ENCODE measurements around the gene ADPRHL1.
"Not testable (repeated sequence)": the region's sequence is repeated elsewhere in the genome, so short reads cannot be mapped to it uniquely, and the experiment has no call there.

DNA sequence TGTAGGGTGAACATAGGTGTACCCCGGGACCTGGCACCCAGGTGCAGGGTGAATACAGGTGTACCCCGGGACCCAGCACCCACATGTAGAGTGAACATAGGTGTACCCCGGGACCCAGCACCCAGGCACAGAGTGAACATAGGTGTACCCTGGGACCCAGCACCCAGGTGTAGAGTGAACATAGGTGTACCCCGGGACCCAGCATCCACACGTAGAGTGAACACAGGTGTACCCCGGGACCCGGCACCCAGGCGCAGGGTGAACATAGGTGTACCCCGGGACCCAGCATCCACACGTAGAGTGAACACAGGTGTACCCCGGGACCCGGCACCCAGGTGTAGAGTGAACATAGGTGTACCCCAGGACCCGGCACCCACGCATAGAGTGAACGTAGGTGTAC lies 17.4 kb downstream of the ADPRHL1 start:
- not testable (repeated sequence) for TF ChIP-seq POLR2A, CTCF (IDR thresholded peaks at IDR 0.05)
